Measurements from ENCODE around the gene TUBB2B.
"Not testable (repeated sequence)": the region's sequence is repeated elsewhere in the genome, so short reads cannot be mapped to it uniquely, and the experiment has no call there.

DNA sequence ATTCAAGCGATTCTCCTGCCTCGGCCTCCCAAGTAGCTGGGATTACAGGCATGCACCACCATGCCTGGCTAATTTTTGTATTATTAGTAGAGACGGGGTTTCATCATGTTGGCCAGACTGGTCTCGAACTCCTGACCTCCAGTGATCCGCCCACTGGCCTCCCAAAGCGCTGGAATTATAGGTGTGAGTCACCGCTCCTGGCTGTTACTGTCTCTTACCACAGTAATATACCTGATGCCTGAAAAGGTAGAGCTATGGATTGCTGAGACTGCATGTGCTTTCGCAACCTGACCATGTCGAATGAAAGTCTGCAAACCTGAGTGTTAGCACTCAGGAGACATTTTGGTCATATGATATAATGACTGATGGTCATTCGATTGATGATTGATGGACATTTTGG is 38.3 kb downstream of the TUBB2B start:
- TF ChIP-seq, protein P1, sequence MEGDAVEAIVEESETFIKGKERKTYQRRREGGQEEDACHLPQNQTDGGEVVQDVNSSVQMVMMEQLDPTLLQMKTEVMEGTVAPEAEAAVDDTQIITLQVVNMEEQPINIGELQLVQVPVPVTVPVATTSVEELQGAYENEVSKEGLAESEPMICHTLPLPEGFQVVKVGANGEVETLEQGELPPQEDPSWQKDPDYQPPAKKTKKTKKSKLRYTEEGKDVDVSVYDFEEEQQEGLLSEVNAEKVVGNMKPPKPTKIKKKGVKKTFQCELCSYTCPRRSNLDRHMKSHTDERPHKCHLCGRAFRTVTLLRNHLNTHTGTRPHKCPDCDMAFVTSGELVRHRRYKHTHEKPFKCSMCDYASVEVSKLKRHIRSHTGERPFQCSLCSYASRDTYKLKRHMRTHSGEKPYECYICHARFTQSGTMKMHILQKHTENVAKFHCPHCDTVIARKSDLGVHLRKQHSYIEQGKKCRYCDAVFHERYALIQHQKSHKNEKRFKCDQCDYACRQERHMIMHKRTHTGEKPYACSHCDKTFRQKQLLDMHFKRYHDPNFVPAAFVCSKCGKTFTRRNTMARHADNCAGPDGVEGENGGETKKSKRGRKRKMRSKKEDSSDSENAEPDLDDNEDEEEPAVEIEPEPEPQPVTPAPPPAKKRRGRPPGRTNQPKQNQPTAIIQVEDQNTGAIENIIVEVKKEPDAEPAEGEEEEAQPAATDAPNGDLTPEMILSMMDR (IDR thresholded peaks at IDR 0.05; ENCODE audit: insufficient read depth, low read depth, low read length), result not testable (repeated sequence)
- TF ChIP-seq EZH2 (IDR thresholded peaks at IDR 0.05; ENCODE audit: insufficient read depth, low read length), result not testable (repeated sequence)
